CD8-positive, alpha-beta memory T cell (primary cell): ENCODE data around the gene MORN5. TPM values are rescaled to one million over a fixed set of nuclear protein-coding genes. Genes with fewer than 3 reads are reported as not detected.

Experiments used
- CTCF ChIA-PET: fragments of 350-600 bp; sonication (Branson Sonifier 250); formaldehyde crosslinking; loops from one replicate; lab custom pipeline; 2021; ENCODE audit warnings: antibody characterized with exemption; lab: Charles Lee
- POLR2A ChIA-PET: fragments of 350-600 bp; sonication (Branson Sonifier 250); formaldehyde crosslinking; loops from one replicate; lab custom pipeline; 2021; ENCODE audit warnings: antibody characterized with exemption; lab: Charles Lee
- DNase-seq, 5 donors: peaks; one replicate each; pipeline versions ENCODE4 v3.0.0 to v3.0.0-alpha.2; 2020 to 2022; ENCODE audit warnings: mixed read lengths in 1 of 5
- H3K27ac ChIP-seq: one replicate; pipeline ENCODE4 v1.7.0; 2013; ENCODE audit warnings: low read depth, mild to moderate bottlenecking, low read length, moderate library complexity
- H3K27me3 ChIP-seq: 2 replicates; pipeline ENCODE4 v1.7.0; 2013; ENCODE audit warnings: low read length, mild to moderate bottlenecking; ENCODE audit not compliant: insufficient read depth, poor library complexity, severe bottlenecking
- H3K36me3 ChIP-seq: 2 replicates; pipeline ENCODE4 v1.7.0; 2013; ENCODE audit warnings: mild to moderate bottlenecking, low read length, moderate library complexity; ENCODE audit not compliant: insufficient read depth
- H3K4me1 ChIP-seq: 2 replicates; pipeline ENCODE4 v1.7.0; 2013; ENCODE audit warnings: mild to moderate bottlenecking, low read length, moderate library complexity; ENCODE audit not compliant: insufficient read depth
- H3K4me3 ChIP-seq: 2 replicates; pipeline ENCODE4 v1.7.0; 2013; ENCODE audit warnings: mild to moderate bottlenecking, low read length
- H3K9me3 ChIP-seq: 2 replicates; pipeline ENCODE4 v1.7.0; 2013; ENCODE audit warnings: mild to moderate bottlenecking, low read length
- H3K27ac Mint-ChIP-seq, 8 donors: one replicate each; pipeline ENCODE4 v1.8.0; 2020 to 2021; ENCODE audit warnings: mixed read lengths in 8 of 8, mild to moderate bottlenecking in 6 of 8, inconsistent platforms in 3 of 8, moderate library complexity in 3 of 8
- H3K27me3 Mint-ChIP-seq, 2 donors: one replicate each; pipeline ENCODE4 v1.8.0; 2020 to 2021; ENCODE audit warnings: mixed read lengths in 2 of 2, mild to moderate bottlenecking in 1 of 2, moderate library complexity in 1 of 2
- H3K36me3 Mint-ChIP-seq, 3 donors: one replicate each; pipeline ENCODE4 v1.8.0; 2020 to 2021; ENCODE audit warnings: mixed read lengths in 3 of 3, inconsistent platforms in 1 of 3, mild to moderate bottlenecking in 1 of 3
- H3K4me1 Mint-ChIP-seq, 3 donors: one replicate each; pipeline ENCODE4 v1.8.0; 2020 to 2021; ENCODE audit warnings: mixed read lengths in 3 of 3, inconsistent platforms in 1 of 3, mild to moderate bottlenecking in 1 of 3
- H3K4me3 Mint-ChIP-seq, 7 donors: one replicate each; pipeline ENCODE4 v1.8.0; 2020 to 2021; ENCODE audit warnings: mixed read lengths in 7 of 7, mild to moderate bottlenecking in 6 of 7, moderate library complexity in 4 of 7, inconsistent platforms in 2 of 7
- H3K9me3 Mint-ChIP-seq, 5 donors: one replicate each; pipeline ENCODE4 v1.8.0; 2020 to 2022; ENCODE audit warnings: mixed read lengths in 5 of 5, mild to moderate bottlenecking in 3 of 5, moderate library complexity in 2 of 5, inconsistent platforms in 1 of 5
- polyA plus RNA-seq: library from polyadenylated mRNA; unstranded; fragments of 300-500 nt; fragmentation: Illumina TruSeq; gene quantifications from one replicate; pipeline ENCODE4 v1.2.3, GENCODE V29; 2021
- total RNA-seq, 2 experiments: library from RNA; stranded (reverse); gene quantifications; one replicate each; pipeline ENCODE4 v1.2.3, GENCODE V29; 2021

The MORN5 gene
- total and polyA plus RNA-seq, 3 experiments from 2014 or later: not detected

GRCh38 chr9:122138560-122139268 lies 21.0 kb upstream of the MORN5 start:
- Histone ChIP-seq H3K4me1 (no peaks in the 10 kb centered on the region), H3K27ac (no peak overlapping the region), H3K4me3 (no peak overlapping the region), H3K9me3 (no peaks in the 10 kb centered on the region), H3K36me3 (peaks cover 7% of the 10 kb centered on the region), H3K27me3 (no peaks in the 10 kb centered on the region)
- DNase-seq: no peak
- peaks cover 0 to 22% (median 1%) of the 10 kb centered on the region in 3 donors for H3K36me3 Mint-ChIP-seq
- H3K27ac Mint-ChIP-seq: no peak overlapping the region
- no peaks in the 10 kb centered on the region for H3K4me1 Mint-ChIP-seq
- ChIA-PET POLR2A (no interaction called here), CTCF (no interaction called here)
- H3K27me3 Mint-ChIP-seq: peaks cover 0 to 2% of the 10 kb centered on the region in 2 donors
- no peak overlapping the region for H3K4me3 Mint-ChIP-seq
- no peaks in the 10 kb centered on the region for H3K9me3 Mint-ChIP-seq

DNA sequence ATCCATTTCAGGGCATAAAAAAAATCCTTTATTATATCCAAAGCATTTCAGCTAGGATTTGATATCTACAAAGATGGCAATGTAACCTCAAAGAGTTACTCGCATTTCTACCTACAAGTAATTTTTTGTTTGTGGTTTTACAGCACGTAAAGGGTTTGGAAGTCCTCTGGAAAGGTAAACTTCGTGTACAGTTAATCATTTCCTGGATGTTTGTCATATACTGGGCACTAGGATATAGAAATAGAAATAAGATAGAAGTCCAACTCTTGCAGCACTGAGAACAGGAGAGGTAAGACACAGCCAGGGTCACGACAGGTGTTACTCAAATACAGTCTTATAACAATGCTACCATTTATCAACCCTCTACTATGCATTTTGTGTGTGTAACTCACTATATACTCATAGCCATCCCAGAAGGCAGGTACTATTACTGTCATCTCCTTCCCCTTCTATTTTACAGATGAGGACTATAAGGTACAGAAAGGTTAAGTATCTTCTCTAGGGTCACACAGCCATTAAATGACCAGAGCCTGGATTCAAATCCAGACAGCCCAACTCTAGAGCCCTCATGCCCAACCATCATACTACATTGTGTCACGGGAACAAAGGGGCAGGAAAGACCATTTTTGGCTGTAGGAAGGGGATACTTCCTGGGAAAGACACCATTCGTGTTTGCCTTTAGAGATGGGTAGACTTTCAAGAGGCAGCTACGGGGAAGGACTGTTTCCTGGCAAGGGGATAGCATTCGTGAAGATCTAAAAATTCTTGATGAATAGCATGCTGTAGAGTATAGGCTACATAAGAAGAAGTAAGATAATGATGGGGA lies 19.1 kb upstream of the MORN5 start:
- peaks cover 0 to 40% (median 8%) of the 10 kb centered on the region in 3 donors for H3K36me3 Mint-ChIP-seq
- ChIA-PET POLR2A (no interaction called here), CTCF (interaction anchor here (0.7 kb wide), 1 partner anchor 16 kb away, joined by 3 read pairs; no protein-coding TSS in a partner anchor)
- no peaks in the 10 kb centered on the region for H3K27me3 ChIP-seq
- H3K36me3 ChIP-seq: peaks cover 20% of the 10 kb centered on the region
- no peak overlapping the region for H3K27ac ChIP-seq
- no peak overlapping the region for H3K4me3 Mint-ChIP-seq
- H3K4me1 ChIP-seq: no peaks in the 10 kb centered on the region
- no peak overlapping the region for H3K4me3 ChIP-seq
- DNase-seq: no peak
- H3K27me3 Mint-ChIP-seq: peaks cover 0 to 2% of the 10 kb centered on the region in 2 donors
- H3K4me1 Mint-ChIP-seq: no peaks in the 10 kb centered on the region
- no peaks in the 10 kb centered on the region for H3K9me3 ChIP-seq
- peak overlapping the region in 1 of 8 donors; percentile 1 for H3K27ac Mint-ChIP-seq
- H3K9me3 Mint-ChIP-seq: no peaks in the 10 kb centered on the region

- no peaks in the 10 kb centered on the region for H3K4me1 Mint-ChIP-seq
- Histone ChIP-seq H3K27me3 (no peaks in the 10 kb centered on the region), H3K36me3 (peaks cover 20% of the 10 kb centered on the region), H3K9me3 (no peaks in the 10 kb centered on the region), H3K4me1 (no peaks in the 10 kb centered on the region), H3K27ac (no peak overlapping the region), H3K4me3 (no peak overlapping the region)
- ChIA-PET CTCF (interaction anchor here (1.1 kb wide), 1 partner anchor 17 kb away, joined by 3 read pairs; no protein-coding TSS in a partner anchor), POLR2A (no interaction called here)
- DNase-seq: no peak
- no peak overlapping the region for H3K27ac Mint-ChIP-seq
- H3K4me3 Mint-ChIP-seq: no peak overlapping the region
- no peaks in the 10 kb centered on the region for H3K9me3 Mint-ChIP-seq
- peaks cover 0 to 48% (median 10%) of the 10 kb centered on the region in 3 donors for H3K36me3 Mint-ChIP-seq
- H3K27me3 Mint-ChIP-seq: peaks cover 0 to 2% of the 10 kb centered on the region in 2 donors
Measured at GRCh38 chr9:122141671-122142070, 18.0 kb upstream of the MORN5 start.

DNA sequence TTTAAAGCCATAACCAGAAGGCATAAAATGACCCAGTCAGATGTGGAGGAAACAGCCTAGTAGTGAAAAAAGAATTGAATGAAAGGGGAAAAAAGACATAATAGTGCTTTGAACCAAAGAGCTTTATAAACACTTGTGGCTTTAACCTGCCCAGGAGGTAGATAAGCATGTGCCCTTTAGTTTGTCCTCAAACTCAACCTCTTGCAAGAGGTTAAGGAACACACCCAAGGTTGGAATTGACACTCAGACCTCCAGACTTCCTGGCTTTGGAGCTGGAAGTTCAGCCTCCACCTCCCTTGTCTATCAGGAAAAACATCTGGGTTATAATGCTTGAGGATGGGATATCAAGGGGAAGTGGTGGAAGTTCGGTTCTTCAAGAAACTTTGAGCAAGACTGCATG lies 16.4 kb upstream of the MORN5 start:
- POLR2A ChIA-PET: no interaction called here
- no peak overlapping the region for H3K27ac Mint-ChIP-seq

GRCh38 chr9:122143876-122144405 lies 15.8 kb upstream of the MORN5 start:
- peaks cover 25% of the 10 kb centered on the region for H3K36me3 ChIP-seq
- DNase-seq: no peak
- ChIA-PET CTCF (interaction anchor here (0.8 to 3.5 kb wide), 2 partner anchors 18 to 20 kb away, joined by 3 to 17 read pairs; no protein-coding TSS in a partner anchor), POLR2A (no interaction called here)
- Mint-ChIP-seq H3K27me3 (no peaks in the 10 kb centered on the region), H3K27ac (peak overlapping the region in 2 of 8 donors; percentile 21 to 39), H3K4me3 (no peak overlapping the region), H3K4me1 (no peaks in the 10 kb centered on the region), H3K9me3 (no peaks in the 10 kb centered on the region), H3K36me3 (peaks cover 0 to 65% (median 20%) of the 10 kb centered on the region in 3 donors)
- no peak overlapping the region for H3K4me3 ChIP-seq
- no peak overlapping the region for H3K27ac ChIP-seq
- no peaks in the 10 kb centered on the region for H3K27me3 ChIP-seq
- H3K9me3 ChIP-seq: no peaks in the 10 kb centered on the region
- no peaks in the 10 kb centered on the region for H3K4me1 ChIP-seq

More for the DNA sequence above, 16.4 kb upstream of the MORN5 start:
- H3K9me3 ChIP-seq: no peaks in the 10 kb centered on the region
- DNase-seq: no peak
- no peak overlapping the region for H3K27ac ChIP-seq
- no peaks in the 10 kb centered on the region for H3K4me1 ChIP-seq
- Mint-ChIP-seq H3K36me3 (peaks cover 0 to 61% (median 18%) of the 10 kb centered on the region in 3 donors), H3K4me1 (no peaks in the 10 kb centered on the region), H3K27me3 (no peaks in the 10 kb centered on the region), H3K9me3 (no peaks in the 10 kb centered on the region), H3K4me3 (no peak overlapping the region)
- CTCF ChIA-PET: interaction anchor here (3.5 kb wide), 1 partner anchor 19 kb away, joined by 17 read pairs; no protein-coding TSS in a partner anchor
- H3K36me3 ChIP-seq: peaks cover 25% of the 10 kb centered on the region
- H3K4me3 ChIP-seq: no peak overlapping the region
- H3K27me3 ChIP-seq: no peaks in the 10 kb centered on the region

DNA sequence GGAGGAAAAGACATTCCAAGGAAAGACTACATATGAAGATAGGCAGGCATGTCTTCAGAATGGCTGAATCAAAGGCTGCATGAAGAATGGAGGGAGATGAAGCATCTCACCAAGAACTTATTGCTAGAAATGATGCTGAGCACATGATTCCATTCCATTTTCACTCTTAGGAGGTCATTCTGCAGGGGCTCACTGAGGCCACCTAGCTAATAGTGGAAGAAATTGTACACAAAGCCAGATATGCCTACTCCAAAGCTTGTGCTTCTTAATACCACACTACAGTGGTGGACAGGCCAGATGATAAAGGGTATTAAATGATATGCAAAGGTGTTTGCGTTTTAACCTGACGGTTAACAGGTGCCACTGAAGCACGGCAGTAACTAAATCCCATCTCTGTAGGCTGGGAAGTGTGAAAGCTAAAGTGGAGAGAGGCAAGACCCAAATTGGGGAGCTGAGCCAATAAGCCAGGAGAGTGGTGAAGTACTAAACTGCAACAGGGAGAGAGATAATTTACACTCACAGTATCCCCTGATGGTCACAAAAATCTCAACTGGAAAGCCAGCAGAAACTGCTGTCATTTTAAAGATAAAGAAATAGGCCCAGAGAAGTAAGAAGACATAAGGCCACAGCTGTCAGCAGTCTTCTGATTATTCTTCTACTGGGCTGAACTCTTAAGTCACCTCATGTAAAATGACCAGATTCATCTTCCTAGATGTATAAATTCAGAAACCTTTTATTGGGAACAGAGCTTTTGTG lies 14.7 kb upstream of the MORN5 start:
- peaks cover 25% of the 10 kb centered on the region for H3K36me3 ChIP-seq
- CTCF ChIA-PET: interaction anchor here (0.8 to 3.5 kb wide), 3 partner anchors 15 to 21 kb away, joined by 3 to 17 read pairs (median 3); partner anchors contain the start of genes MORN5 and NDUFA8
- H3K27ac Mint-ChIP-seq: no peak overlapping the region
- no peak overlapping the region for H3K4me3 Mint-ChIP-seq
- peaks cover 0 to 3% (median 0%) of the 10 kb centered on the region in 3 donors for H3K4me1 Mint-ChIP-seq
- no peaks in the 10 kb centered on the region for H3K4me1 ChIP-seq
- DNase-seq: no peak
- no peaks in the 10 kb centered on the region for H3K27me3 Mint-ChIP-seq
- POLR2A ChIA-PET: interaction anchor here (0.6 kb wide), 1 partner anchor 1847 kb away, joined by 3 read pairs; no protein-coding TSS in a partner anchor
- H3K27me3 ChIP-seq: no peaks in the 10 kb centered on the region
- H3K4me3 ChIP-seq: no peak overlapping the region
- H3K9me3 Mint-ChIP-seq: no peaks in the 10 kb centered on the region
- H3K9me3 ChIP-seq: no peaks in the 10 kb centered on the region
- H3K27ac ChIP-seq: no peak overlapping the region
- peaks cover 0 to 72% (median 20%) of the 10 kb centered on the region in 3 donors for H3K36me3 Mint-ChIP-seq

GRCh38 chr9:122145592-122145863 lies 14.2 kb upstream of the MORN5 start:
- Histone ChIP-seq H3K9me3 (no peaks in the 10 kb centered on the region), H3K27ac (no peak overlapping the region), H3K36me3 (peaks cover 25% of the 10 kb centered on the region), H3K27me3 (no peaks in the 10 kb centered on the region), H3K4me3 (no peak overlapping the region), H3K4me1 (no peaks in the 10 kb centered on the region)
- Mint-ChIP-seq H3K4me1 (peaks cover 0 to 6% (median 0%) of the 10 kb centered on the region in 3 donors), H3K4me3 (no peak overlapping the region), H3K27me3 (no peaks in the 10 kb centered on the region), H3K9me3 (no peaks in the 10 kb centered on the region), H3K27ac (peak overlapping the region in 1 of 8 donors; percentile 57), H3K36me3 (peaks cover 0 to 74% (median 20%) of the 10 kb centered on the region in 3 donors)
- CTCF ChIA-PET: interaction anchor here (1.1 to 3.5 kb wide), 2 partner anchors 14 to 22 kb away, joined by 3 to 17 read pairs; partner anchors contain the start of genes MORN5 and NDUFA8
- POLR2A ChIA-PET: interaction anchor here (0.6 kb wide), 1 partner anchor 1847 kb away, joined by 3 read pairs; no protein-coding TSS in a partner anchor
- DNase-seq: no peak
